CD14-positive monocyte (primary cell): Measurements from ENCODE around the gene BEGAIN. TPM values are rescaled to one million over a fixed set of nuclear protein-coding genes. Genes with fewer than 3 reads are reported as not detected.

Experiments
- DNase-seq, 3 donors: peaks; one replicate each; pipeline ENCODE4 v3.0.0-alpha.2; 2011 to 2022
- H2AFZ ChIP-seq: 2 replicates; pipeline ENCODE4 v1.6.0; 2012; ENCODE audit warnings: mild to moderate bottlenecking, low read depth, low read length, inconsistent platforms; ENCODE audit not compliant: insufficient read depth, poor library complexity, severe bottlenecking
- H3K27ac ChIP-seq, 2 donors: 1 replicate in 1 of 2; 2 replicates in 1 of 2; pipeline ENCODE4 v1.5.1; 2012 to 2013; ENCODE audit warnings: low read length in 2 of 2, control low read depth in 1 of 2, inconsistent platforms in 1 of 2, low read depth in 1 of 2, mild to moderate bottlenecking in 1 of 2
- H3K27me3 ChIP-seq, 2 donors: one replicate each; pipeline versions ENCODE4 v1.6.0 to v1.6.1; 2011 to 2013; ENCODE audit warnings: low read length in 2 of 2; ENCODE audit not compliant: control insufficient read depth in 2 of 2, insufficient read depth in 2 of 2
- H3K36me3 ChIP-seq, 2 donors: replicated peaks in 1 of 2; 1 replicate in 1 of 2; 2 replicates in 1 of 2; pipeline versions ENCODE4 v1.5.1 to v1.6.1; 2012 to 2013; ENCODE audit warnings: low read length in 2 of 2, control low read depth in 1 of 2, inconsistent platforms in 1 of 2, mild to moderate bottlenecking in 1 of 2; ENCODE audit not compliant: insufficient read depth in 2 of 2, control insufficient read depth in 1 of 2
- H3K4me1 ChIP-seq, 2 donors: 1 replicate in 1 of 2; 2 replicates in 1 of 2; pipeline versions ENCODE4 v1.5.1 to v1.6.1; 2012 to 2013; ENCODE audit warnings: low read length in 2 of 2, control low read depth in 1 of 2, inconsistent platforms in 1 of 2, mild to moderate bottlenecking in 1 of 2, moderate library complexity in 1 of 2; ENCODE audit not compliant: insufficient read depth in 2 of 2, control insufficient read depth in 1 of 2
- H3K4me2 ChIP-seq: replicated peaks from 2 replicates; pipeline ENCODE3; 2012; ENCODE audit warnings: low read length, moderate library complexity, mild to moderate bottlenecking; ENCODE audit not compliant: poor library complexity, severe bottlenecking; ENCODE audit errors: extremely low read depth
- H3K4me3 ChIP-seq, 3 experiments: fragments of 200-600 bp in 1 of 3; sonication (generic) in 1 of 3; replicated peaks in 1 of 3; 1 replicate in 2 of 3; 2 replicates in 1 of 3; pipeline ENCODE4 v1.5.1; 2011 to 2013; ENCODE audit warnings: low read length in 3 of 3, mild to moderate bottlenecking in 3 of 3, control low read depth in 2 of 3, low read depth in 2 of 3, inconsistent platforms in 1 of 3, moderate library complexity in 1 of 3
- H3K79me2 ChIP-seq: 2 replicates; pipeline ENCODE4 v1.6.0; 2012; ENCODE audit warnings: mild to moderate bottlenecking, control low read depth, inconsistent platforms, low read length, moderate library complexity; ENCODE audit not compliant: insufficient read depth
- H3K9ac ChIP-seq: 2 replicates; pipeline ENCODE4 v1.6.0; 2017; ENCODE audit warnings: low read length, mild to moderate bottlenecking; ENCODE audit not compliant: insufficient read depth, poor library complexity, severe bottlenecking
- H3K9me3 ChIP-seq, 2 donors: replicated peaks in 1 of 2; 1 replicate in 1 of 2; 2 replicates in 1 of 2; pipeline versions ENCODE4 v1.5.1 to v1.6.1; 2012 to 2013; ENCODE audit warnings: low read length in 2 of 2, control low read depth in 1 of 2; ENCODE audit not compliant: control insufficient read depth in 1 of 2, insufficient read depth in 1 of 2
- H4K20me1 ChIP-seq: 2 replicates; pipeline ENCODE4 v1.6.0; 2012; ENCODE audit warnings: mild to moderate bottlenecking, low read length, control low read depth, moderate library complexity; ENCODE audit not compliant: insufficient read depth
- H3K27ac Mint-ChIP-seq, 7 donors: one replicate each; pipeline ENCODE4 v1.8.0; 2020; ENCODE audit warnings: mild to moderate bottlenecking in 7 of 7, mixed read lengths in 7 of 7, moderate library complexity in 6 of 7, inconsistent platforms in 2 of 7
- H3K27me3 Mint-ChIP-seq, 3 donors: one replicate each; pipeline ENCODE4 v1.8.0; 2021 to 2022; ENCODE audit warnings: low read depth in 3 of 3, mild to moderate bottlenecking in 3 of 3, mixed read lengths in 3 of 3, moderate library complexity in 3 of 3, inconsistent platforms in 1 of 3
- H3K36me3 Mint-ChIP-seq, 2 donors: one replicate each; pipeline ENCODE4 v1.8.0; 2020; ENCODE audit warnings: mixed read lengths in 2 of 2, inconsistent platforms in 1 of 2, mild to moderate bottlenecking in 1 of 2
- H3K4me1 Mint-ChIP-seq: one replicate; pipeline ENCODE4 v1.8.0; 2020; ENCODE audit warnings: mild to moderate bottlenecking, mixed read lengths
- H3K4me3 Mint-ChIP-seq, 2 donors: one replicate each; pipeline ENCODE4 v1.8.0; 2020; ENCODE audit warnings: mild to moderate bottlenecking in 2 of 2, mixed read lengths in 2 of 2, moderate library complexity in 1 of 2
- H3K9me3 Mint-ChIP-seq, 7 donors: one replicate each; pipeline ENCODE4 v1.8.0; 2020 to 2022; ENCODE audit warnings: mixed read lengths in 7 of 7, mild to moderate bottlenecking in 6 of 7, moderate library complexity in 6 of 7, inconsistent platforms in 2 of 7
- CTCF ChIP-seq: fragments of 200-600 bp; IDR thresholded peaks from one replicate; pipeline ENCODE4 v1.8.0; 2022; ENCODE audit warnings: antibody characterized with exemption, mild to moderate bottlenecking
- whole genome bisulfite sequencing: methylation state at CpG from one replicate; pipeline ENCODE4 v1.1.5; 2013; ENCODE audit warnings: missing lambda C conversion rate; ENCODE audit not compliant: insufficient coverage; 5-methylcytosine and 5-hydroxymethylcytosine counted together
- intact Hi-C, 2 donors: fragments of 100-400 bp; cut with micrococcal nuclease; formaldehyde crosslinking; loops; one replicate each; pipeline versions ENCODE4 v1.15.0 to v1.15.1; 2023
- polyA minus RNA-seq: library from RNA; depleted of rRNA, polyadenylated mRNA; stranded (reverse); fragments of >200 nt; gene quantifications from 2 replicates; pipeline ENCODE4 v1.2.3, GENCODE V29; 2012
- polyA plus RNA-seq, 3 donors: library from polyadenylated mRNA; depleted of rRNA in 1 of 3; unstranded in 2 of 3; stranded (reverse) in 1 of 3; fragments of 300-500 nt in 2 of 3; fragments of >200 nt in 1 of 3; fragmentation: Illumina TruSeq in 2 of 3; gene quantifications; 1 replicate in 2 of 3; 2 replicates in 1 of 3; pipeline ENCODE4 v1.2.3, GENCODE V29; 2012 to 2021
- total RNA-seq, 12 experiments: library from RNA in 1 of 12; stranded (reverse) in 1 of 12; fragments of 120-200 nt in 1 of 12; gene quantifications; one replicate each; pipeline ENCODE4 v1.2.4 and lab custom pipeline; 2013 to 2026; ENCODE audit warnings: mixed read lengths in 6 of 12, inconsistent platforms in 1 of 12

Gene BEGAIN, protein sequence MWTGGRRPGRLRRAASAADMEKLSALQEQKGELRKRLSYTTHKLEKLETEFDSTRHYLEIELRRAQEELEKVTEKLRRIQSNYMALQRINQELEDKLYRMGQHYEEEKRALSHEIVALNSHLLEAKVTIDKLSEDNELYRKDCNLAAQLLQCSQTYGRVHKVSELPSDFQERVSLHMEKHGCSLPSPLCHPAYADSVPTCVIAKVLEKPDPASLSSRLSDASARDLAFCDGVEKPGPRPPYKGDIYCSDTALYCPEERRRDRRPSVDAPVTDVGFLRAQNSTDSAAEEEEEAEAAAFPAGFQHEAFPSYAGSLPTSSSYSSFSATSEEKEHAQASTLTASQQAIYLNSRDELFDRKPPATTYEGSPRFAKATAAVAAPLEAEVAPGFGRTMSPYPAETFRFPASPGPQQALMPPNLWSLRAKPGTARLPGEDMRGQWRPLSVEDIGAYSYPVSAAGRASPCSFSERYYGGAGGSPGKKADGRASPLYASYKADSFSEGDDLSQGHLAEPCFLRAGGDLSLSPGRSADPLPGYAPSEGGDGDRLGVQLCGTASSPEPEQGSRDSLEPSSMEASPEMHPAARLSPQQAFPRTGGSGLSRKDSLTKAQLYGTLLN
- total RNA-seq (2013): 2.1 TPM
- polyA plus RNA-seq (under 1 TPM in 2 of 3 donors, not detected in 1; 0.25 to 0.45 TPM), polyA minus RNA-seq (0.72 and 1.9 TPM in 2 replicates), total RNA-seq (lab: John Stamatoyannopoulos, UW) (0.17 to 8.6 (median 2.5) reads per million in 11 experiments)

GRCh38 chr14:100587086-100587762 lies at the start of gene BEGAIN:
BEGAIN (minus strand) TSS chr14:100587417; CDS start chr14:100587290, 127 bp downstream.
- peaks cover 0 to 7% (median 0%) of the 10 kb centered on the region in 7 donors for H3K9me3 Mint-ChIP-seq
- no peaks in the 10 kb centered on the region for H3K79me2 ChIP-seq
- H4K20me1 ChIP-seq: no peaks in the 10 kb centered on the region
- H3K4me3 Mint-ChIP-seq: peak within 1 kb of the TSS; percentile 49 to 85
- TF ChIP-seq CTCF: no peak
- no peaks in the 10 kb centered on the region for H3K9me3 ChIP-seq
- H3K36me3 ChIP-seq: no peaks in the 10 kb centered on the region
- no peak for DNase-seq
- H3K4me1 Mint-ChIP-seq: peaks cover 5% of the 10 kb centered on the region
- H3K4me1 ChIP-seq: peaks cover 8 to 10% of the 10 kb centered on the region in 2 donors
- H3K27me3 Mint-ChIP-seq: peaks cover 33 to 59% (median 56%) of the 10 kb centered on the region in 3 donors
- intact Hi-C loops: no loop called here
- H3K4me2 ChIP-seq: peak within 1 kb of the TSS; percentile 67
- peaks cover 16 to 49% of the 10 kb centered on the region in 2 donors for H3K27me3 ChIP-seq
- no peak within 1 kb of the TSS for H3K27ac ChIP-seq
- no peak within 1 kb of the TSS for H3K27ac Mint-ChIP-seq
- no peaks in the 10 kb centered on the region for H3K36me3 Mint-ChIP-seq
- under 1% methylated on average over 65 of the region's 90 CpGs for WGBS
- peak within 1 kb of the TSS; percentile 59 for H2AFZ ChIP-seq
- peak within 1 kb of the TSS in 2 of 3 experiments; percentile 21 to 64 for H3K4me3 ChIP-seq
- H3K9ac ChIP-seq: no peak within 1 kb of the TSS

DNA sequence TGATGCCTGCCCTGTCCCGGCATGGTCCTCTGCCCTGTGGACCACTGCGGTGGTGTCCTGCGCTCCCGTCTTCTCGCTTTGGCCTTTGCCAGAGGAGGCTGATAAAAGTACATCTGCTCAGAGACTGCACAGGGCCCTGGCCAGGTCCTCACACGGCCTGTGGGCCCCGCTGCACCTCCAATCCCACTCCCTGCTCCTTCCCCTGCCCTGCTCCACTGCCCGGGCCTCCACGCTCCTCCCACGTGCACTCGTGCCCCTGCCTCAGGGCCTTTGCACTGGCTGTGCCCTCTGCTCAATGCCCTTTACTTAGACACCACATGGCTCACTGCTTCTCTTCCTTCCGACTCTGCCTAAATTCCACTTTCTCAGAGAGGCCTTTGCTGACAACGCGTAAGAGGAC lies 49.3 kb upstream of the BEGAIN start:
- no peak for DNase-seq
- no peak for TF ChIP-seq CTCF
- no peak overlapping the region for H3K4me3 ChIP-seq
- H3K27ac ChIP-seq: no peak overlapping the region
- no peaks in the 10 kb centered on the region for H3K4me1 ChIP-seq
- H3K9ac ChIP-seq: no peak overlapping the region
- Mint-ChIP-seq H3K36me3 (no peaks in the 10 kb centered on the region), H3K4me3 (no peak overlapping the region), H3K27me3 (peaks cover 23 to 36% (median 27%) of the 10 kb centered on the region in 3 donors), H3K27ac (no peak overlapping the region), H3K9me3 (peaks cover 0 to 5% (median 0%) of the 10 kb centered on the region in 7 donors), H3K4me1 (peaks cover 10% of the 10 kb centered on the region)
- peaks cover 3 to 19% of the 10 kb centered on the region in 2 donors for H3K27me3 ChIP-seq
- H2AFZ ChIP-seq: no peak overlapping the region
- no peaks in the 10 kb centered on the region for H3K36me3 ChIP-seq
- no peak overlapping the region for H3K4me2 ChIP-seq
- H4K20me1 ChIP-seq: no peaks in the 10 kb centered on the region
- H3K79me2 ChIP-seq: no peaks in the 10 kb centered on the region
- intact Hi-C loops: no loop called here
- H3K9me3 ChIP-seq: no peaks in the 10 kb centered on the region
- WGBS: 91% methylated on average over 13 of the region's 14 CpGs
